Tibial nerve (tissue), 4 donors: ENCODE results near the gene BRICD5.

Experiments used
- CTCF ChIP-seq, 5 experiments: fragments of 200-600 bp in 3 of 5; fragments of 450-650 bp in 2 of 5; sonication (generic) in 3 of 5; IDR thresholded peaks; one replicate each; pipeline ENCODE4 v1.5.1; 2016 to 2019; ENCODE audit warnings: antibody characterized with exemption in 5 of 5, mild to moderate bottlenecking in 3 of 5, moderate library complexity in 2 of 5
- EP300 ChIP-seq, 2 donors: sonication (generic); formaldehyde crosslinking; IDR thresholded peaks; one replicate each; pipeline ENCODE4 v1.6.1; 2017; ENCODE audit warnings: antibody characterized with exemption in 2 of 2, mild to moderate bottlenecking in 1 of 2
- POLR2A ChIP-seq, 2 donors: fragments of 450-650 bp; IDR thresholded peaks; one replicate each; pipeline ENCODE4 v1.6.1; 2017; ENCODE audit warnings: antibody characterized with exemption in 2 of 2, mild to moderate bottlenecking in 2 of 2, moderate library complexity in 2 of 2

- TF ChIP-seq CTCF (IDR thresholded peaks at IDR 0.05) (no peak), POLR2A (IDR thresholded peaks at IDR 0.05) (no peak), EP300 (IDR thresholded peaks at IDR 0.05) (no peak)
These were observed 47.3 kb downstream of the BRICD5 start for GRCh38 chr16:2163211-2163881.
